ENCODE data around the gene ACSS1. TPM values are rescaled to one million over a fixed set of nuclear protein-coding genes. Genes with fewer than 3 reads are reported as not detected.

The ACSS1 gene
- total and polyA plus RNA-seq, 7 donors = 20.1 to 41.0 (median 27.1) TPM

DNA sequence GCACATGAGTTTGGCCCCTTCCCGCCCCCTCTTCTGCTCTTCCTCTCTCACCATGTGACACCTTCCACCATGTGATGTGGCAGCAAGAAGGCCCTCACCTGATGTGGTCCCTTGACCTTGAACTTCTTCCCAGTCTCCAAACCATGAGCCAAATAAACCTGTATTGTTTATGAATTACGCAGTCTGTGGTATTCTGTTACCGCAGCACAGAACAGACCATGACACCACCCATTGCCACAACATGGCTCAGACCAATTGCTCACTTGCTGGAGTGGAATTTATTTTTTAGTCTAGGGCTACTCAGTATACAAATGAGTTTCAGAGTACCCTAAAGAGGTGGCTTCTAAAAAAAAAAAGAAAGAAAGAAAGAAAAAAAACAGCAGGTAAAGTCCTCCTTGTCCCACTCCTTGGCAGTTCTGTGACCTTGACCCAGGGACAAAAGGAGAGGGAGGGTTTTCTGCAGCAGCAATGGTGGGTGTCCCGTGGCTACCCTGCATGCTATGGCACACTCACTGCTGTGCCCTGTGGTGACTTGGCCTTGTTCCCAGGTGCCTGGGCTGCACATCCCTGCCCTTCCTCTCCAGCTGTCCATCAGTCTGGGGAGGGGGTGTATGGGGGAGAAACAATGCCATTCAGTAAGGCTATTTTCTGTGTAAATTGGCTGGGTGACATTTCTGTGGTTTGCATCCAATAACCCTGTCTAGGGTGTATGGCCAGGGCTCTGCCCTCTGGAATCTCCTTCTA lies 29.4 kb upstream of the ACSS1 start:
- H3K27me3 ChIP-seq = peaks cover 33 to 62% (median 51%) of the 10 kb centered on the region in 3 donors
- H3K36me3 ChIP-seq = no peaks in the 10 kb centered on the region
- H3K9me3 ChIP-seq = no peaks in the 10 kb centered on the region
- H3K27ac ChIP-seq = no peak overlapping the region
- TF ChIP-seq EP300 (IDR thresholded peaks at IDR 0.05) = no peak
- TF ChIP-seq, protein P1, sequence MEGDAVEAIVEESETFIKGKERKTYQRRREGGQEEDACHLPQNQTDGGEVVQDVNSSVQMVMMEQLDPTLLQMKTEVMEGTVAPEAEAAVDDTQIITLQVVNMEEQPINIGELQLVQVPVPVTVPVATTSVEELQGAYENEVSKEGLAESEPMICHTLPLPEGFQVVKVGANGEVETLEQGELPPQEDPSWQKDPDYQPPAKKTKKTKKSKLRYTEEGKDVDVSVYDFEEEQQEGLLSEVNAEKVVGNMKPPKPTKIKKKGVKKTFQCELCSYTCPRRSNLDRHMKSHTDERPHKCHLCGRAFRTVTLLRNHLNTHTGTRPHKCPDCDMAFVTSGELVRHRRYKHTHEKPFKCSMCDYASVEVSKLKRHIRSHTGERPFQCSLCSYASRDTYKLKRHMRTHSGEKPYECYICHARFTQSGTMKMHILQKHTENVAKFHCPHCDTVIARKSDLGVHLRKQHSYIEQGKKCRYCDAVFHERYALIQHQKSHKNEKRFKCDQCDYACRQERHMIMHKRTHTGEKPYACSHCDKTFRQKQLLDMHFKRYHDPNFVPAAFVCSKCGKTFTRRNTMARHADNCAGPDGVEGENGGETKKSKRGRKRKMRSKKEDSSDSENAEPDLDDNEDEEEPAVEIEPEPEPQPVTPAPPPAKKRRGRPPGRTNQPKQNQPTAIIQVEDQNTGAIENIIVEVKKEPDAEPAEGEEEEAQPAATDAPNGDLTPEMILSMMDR (IDR thresholded peaks at IDR 0.05) = no peak
- no peak for TF ChIP-seq POLR2AphosphoS5 (IDR thresholded peaks at IDR 0.05)
- no peak for TF ChIP-seq POLR2A (IDR thresholded peaks at IDR 0.05)
- WGBS, 2 donors = 86 to 90% methylated on average over 4 of the region's 4 CpGs
- intact Hi-C loops (cut with DNase I) = no loop called here
- no peak overlapping the region for H3K4me3 ChIP-seq
- H3K4me1 ChIP-seq = peaks cover 0 to 21% (median 13%) of the 10 kb centered on the region in 4 donors
- DNase-seq = no peak

DNA sequence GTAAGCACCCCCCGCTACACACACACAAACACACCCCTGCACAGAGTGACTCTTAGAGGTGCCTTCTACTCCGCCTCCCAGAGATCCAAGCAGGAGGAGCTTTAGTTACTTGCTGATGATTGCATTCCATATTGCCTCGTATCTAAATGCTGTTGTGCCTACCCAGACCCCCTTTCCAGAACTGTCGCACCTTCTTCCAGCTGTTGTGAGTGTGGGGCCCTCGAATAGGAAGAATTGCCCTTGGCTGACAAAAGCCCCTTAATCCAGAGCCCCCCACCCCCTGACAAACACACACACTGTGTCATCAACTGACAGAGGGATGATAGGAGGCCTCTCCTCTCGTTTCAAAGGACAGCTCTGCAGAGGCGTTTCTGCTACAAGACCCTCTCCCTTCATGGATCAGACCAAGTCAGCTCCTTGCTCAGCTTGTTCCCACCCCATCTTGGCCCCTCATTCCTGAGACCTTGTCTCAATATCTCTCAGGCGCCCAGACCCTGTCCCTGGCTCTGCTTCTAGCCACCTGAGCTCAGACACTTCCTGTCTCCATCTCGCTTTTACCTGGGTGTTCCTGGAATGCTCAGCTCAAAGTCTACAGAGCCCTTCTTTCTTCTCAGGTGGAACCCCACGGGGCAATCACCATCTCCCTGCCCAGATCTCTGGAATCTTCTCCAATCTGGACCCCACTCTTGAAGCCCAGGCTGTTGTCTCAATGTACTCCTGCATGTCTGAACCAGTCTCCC lies 28.0 kb upstream of the ACSS1 start:
- intact Hi-C loops (cut with DNase I) = no loop called here
- DNase-seq = no peak
- H3K4me1 ChIP-seq = peaks cover 0 to 33% (median 22%) of the 10 kb centered on the region in 4 donors
- no peak overlapping the region for H3K4me3 ChIP-seq
- peaks cover 44 to 76% (median 65%) of the 10 kb centered on the region in 3 donors for H3K27me3 ChIP-seq
- whole genome bisulfite sequencing, 2 donors = 72 to 79% methylated on average over 10 of the region's 10 CpGs
- H3K9me3 ChIP-seq = no peaks in the 10 kb centered on the region
- TF ChIP-seq EP300 (IDR thresholded peaks at IDR 0.05) = no peak
- TF ChIP-seq, protein P1 (IDR thresholded peaks at IDR 0.05) = no peak
- no peak for TF ChIP-seq POLR2A (IDR thresholded peaks at IDR 0.05)
- no peak for TF ChIP-seq POLR2AphosphoS5 (IDR thresholded peaks at IDR 0.05)
- H3K36me3 ChIP-seq = no peaks in the 10 kb centered on the region
- no peak overlapping the region for H3K27ac ChIP-seq

DNA sequence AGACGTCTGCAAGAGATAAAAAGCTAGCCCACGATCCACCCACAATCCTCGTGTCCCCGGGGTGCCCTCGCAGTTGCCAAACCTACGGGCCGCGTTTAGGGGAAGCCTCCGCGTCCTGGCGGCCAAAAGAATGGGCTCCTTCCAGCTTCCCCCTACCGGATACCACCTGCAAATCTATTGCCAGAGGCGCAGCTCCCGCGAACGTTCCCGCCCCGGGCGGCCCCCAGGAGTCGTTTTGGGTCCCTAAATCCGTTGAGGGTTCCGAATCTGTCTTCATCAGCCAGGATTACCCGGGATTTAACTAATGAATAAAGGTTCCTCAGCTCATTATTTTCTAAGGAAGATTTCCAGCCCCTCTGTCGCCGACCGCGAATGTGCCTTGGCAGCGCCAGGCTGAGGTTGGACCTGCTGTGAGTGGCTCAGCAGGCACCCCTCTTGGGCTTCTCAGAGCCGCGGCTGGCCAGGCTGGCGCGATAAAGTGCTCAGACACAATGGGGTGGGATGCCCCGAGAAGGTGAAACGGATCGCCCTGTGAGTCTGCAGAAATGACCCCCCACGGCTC lies 26.8 kb upstream of the ACSS1 start:
- peaks cover 0 to 33% (median 22%) of the 10 kb centered on the region in 4 donors for H3K4me1 ChIP-seq
- DNase-seq = no peak
- TF ChIP-seq EP300 (IDR thresholded peaks at IDR 0.05) = no peak
- TF ChIP-seq POLR2AphosphoS5 (IDR thresholded peaks at IDR 0.05) = no peak
- TF ChIP-seq POLR2A (IDR thresholded peaks at IDR 0.05) = no peak
- H3K36me3 ChIP-seq = no peaks in the 10 kb centered on the region
- 6 to 8% methylated on average over 36 of the region's 36 CpGs for WGBS, 2 donors
- no peak overlapping the region for H3K4me3 ChIP-seq
- H3K27me3 ChIP-seq = peaks cover 46 to 88% (median 69%) of the 10 kb centered on the region in 3 donors
- no peak overlapping the region for H3K27ac ChIP-seq
- intact Hi-C loops (cut with DNase I) = loop anchor here (5.0 kb wide), 1 partner anchor 93 kb away; no protein-coding TSS in a partner anchor
- no peaks in the 10 kb centered on the region for H3K9me3 ChIP-seq

DNA sequence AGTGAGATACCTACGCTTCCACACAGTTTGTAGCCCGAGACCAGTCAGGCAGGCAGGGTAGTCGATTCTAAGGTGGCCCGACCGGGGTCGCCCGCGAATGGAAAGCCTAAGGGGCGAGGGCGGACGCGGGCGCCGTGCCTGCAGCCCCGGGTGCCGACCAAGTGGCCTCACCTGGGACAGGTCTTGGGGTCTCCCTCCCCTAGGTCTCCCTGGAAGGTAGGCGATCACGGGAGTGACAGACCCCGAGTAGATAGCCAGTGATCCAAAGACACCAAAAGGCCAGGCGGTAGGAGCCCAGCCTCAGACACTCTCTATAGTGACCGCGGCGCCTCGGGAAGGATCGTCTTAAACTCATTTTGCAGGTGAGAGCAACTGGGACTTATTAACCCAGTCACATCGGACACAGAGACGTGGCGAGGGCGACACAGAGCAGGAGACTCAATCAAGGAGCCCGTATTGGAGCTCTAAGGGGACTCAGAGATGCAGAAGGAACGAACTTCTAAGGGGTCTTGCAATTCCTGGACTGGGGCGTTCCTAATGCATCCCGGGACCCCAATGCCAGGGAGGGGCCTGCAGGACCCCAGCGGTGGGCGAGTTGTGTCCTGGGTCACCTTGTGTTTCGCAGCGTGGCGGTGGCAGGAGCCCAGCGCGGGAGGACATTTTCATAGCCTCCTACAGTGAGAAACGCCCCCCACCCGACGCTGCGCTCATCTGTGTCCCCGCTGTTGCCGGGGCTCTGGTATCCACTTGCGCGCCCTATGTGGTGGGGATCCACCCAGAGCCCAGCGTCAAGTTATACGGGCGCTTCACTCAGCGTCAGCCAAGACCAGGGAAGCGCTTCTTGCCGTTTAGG lies 26.1 kb upstream of the ACSS1 start:
- Histone ChIP-seq H3K27ac (no peak overlapping the region), H3K9me3 (no peaks in the 10 kb centered on the region), H3K4me1 (peaks cover 0 to 33% (median 22%) of the 10 kb centered on the region in 4 donors), H3K36me3 (no peaks in the 10 kb centered on the region), H3K4me3 (no peak overlapping the region), H3K27me3 (peaks cover 46 to 95% (median 69%) of the 10 kb centered on the region in 3 donors)
- 9 to 15% methylated on average over 54 of the region's 54 CpGs for WGBS, 2 donors
- TF ChIP-seq EP300 (IDR thresholded peaks at IDR 0.05) (no peak), POLR2AphosphoS5 (IDR thresholded peaks at IDR 0.05) (no peak), POLR2A (IDR thresholded peaks at IDR 0.05) (no peak)
- TF ChIP-seq, protein P1 (IDR thresholded peaks at IDR 0.05) = no peak
- DNase-seq = no peak
- intact Hi-C loops (cut with DNase I) = loop anchor here (5.0 kb wide), 1 partner anchor 93 kb away; no protein-coding TSS in a partner anchor
